Measurements from ENCODE around the gene KLHL30. TPM values are rescaled to one million over a fixed set of nuclear protein-coding genes. Genes with fewer than 3 reads are reported as not detected.

KLHL30 gene
- total RNA-seq, 2 donors from 2014 or later, result 15.8 to 16.6 TPM

DNA sequence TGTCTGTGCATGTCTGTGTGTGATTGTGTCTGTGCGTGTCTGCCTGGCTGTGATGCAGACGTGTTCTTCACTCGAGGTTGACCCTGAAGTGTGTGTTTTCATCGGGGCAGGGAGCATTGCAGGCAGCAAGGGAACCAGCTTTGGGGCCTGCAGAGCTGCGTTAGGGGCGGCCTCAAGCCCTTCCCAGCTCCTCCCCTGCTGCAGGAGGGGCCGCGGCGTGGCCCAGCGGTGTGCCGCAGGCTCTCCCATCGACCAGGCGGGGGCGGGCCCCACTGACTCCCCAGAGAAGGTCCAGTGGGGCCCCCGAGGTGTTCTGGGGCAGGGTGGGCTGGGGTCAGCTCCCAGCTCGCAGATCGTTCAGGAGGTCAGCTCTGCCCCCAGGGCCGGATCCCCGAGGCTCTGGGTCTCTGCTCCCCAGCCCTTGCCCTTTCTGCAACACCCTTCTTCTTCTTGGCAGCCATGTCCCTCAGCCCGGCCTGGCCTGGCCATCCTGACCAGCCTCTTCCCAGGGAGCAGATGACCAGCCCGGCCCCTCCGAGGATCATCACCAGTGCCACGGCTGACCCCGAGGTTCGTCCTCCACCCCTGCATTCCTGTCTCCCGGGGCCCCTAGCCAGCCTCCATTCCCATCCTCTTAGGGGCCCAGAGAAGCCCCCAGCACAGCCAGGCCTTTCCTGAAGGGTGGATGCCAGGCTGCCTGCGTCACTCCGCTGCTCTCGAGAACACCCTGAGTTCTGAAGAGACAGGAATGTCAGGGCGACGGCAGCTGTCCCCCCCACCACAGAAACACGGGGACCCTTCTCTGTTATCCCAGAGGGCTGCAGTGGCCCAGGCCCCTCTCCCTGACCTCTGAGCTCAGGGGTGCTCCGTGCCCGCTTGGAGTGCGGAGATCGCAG, 11.1 kb upstream of the KLHL30 start:
- intact Hi-C loops (cut with DNase I), result no loop called here
- peak; percentile 84 to 91 for ATAC-seq
- DNase-seq, result peak; percentile 29

DNA sequence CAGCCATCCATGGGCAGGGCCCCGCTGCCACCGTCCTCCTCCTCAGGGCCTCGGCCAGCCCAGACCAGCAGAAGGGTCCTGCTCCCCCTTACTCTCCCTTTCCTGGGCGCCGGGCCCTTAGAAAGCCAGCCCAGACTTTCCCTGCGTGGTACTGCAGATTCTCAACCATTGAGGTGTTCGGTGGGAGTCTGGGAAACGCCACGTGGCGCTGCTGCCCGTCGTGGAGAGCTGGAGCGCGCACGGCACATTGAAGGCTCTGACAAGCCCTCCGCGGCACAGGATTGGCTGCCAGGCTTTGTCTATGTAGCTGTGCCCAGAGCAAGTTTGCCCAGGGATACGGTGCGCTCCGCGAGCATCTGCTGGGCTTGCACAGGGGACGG, 10.4 kb upstream of the KLHL30 start:
- intact Hi-C loops (cut with DNase I), result no loop called here
- peak; percentile 12 for DNase-seq
- no peak for ATAC-seq

DNA sequence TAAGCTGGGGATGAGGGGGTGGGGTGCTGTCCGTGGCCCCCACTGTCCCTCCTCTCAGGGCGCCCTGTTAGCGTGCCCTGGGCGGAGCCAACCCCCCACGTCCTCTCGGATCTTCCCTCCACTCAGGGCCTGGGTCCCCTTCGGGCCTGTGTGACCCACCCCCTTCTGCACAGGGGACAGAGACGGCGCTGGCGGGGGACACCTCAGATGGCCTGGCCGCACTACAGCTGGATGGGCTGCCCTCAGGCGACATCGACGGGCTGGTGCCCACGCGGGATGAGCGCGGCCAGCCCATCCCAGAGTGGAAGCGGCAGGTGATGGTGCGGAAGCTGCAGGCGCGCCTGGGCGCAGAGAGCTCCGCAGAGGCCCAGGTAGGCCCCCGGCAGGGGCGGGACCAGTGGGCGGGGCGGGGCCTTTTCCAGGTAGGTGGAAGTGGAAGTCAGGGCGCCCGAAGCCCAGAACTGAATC, 9.9 kb upstream of the KLHL30 start:
- ATAC-seq, result no peak
- peak; percentile 10 for DNase-seq
- intact Hi-C loops (cut with DNase I), result no loop called here

DNA sequence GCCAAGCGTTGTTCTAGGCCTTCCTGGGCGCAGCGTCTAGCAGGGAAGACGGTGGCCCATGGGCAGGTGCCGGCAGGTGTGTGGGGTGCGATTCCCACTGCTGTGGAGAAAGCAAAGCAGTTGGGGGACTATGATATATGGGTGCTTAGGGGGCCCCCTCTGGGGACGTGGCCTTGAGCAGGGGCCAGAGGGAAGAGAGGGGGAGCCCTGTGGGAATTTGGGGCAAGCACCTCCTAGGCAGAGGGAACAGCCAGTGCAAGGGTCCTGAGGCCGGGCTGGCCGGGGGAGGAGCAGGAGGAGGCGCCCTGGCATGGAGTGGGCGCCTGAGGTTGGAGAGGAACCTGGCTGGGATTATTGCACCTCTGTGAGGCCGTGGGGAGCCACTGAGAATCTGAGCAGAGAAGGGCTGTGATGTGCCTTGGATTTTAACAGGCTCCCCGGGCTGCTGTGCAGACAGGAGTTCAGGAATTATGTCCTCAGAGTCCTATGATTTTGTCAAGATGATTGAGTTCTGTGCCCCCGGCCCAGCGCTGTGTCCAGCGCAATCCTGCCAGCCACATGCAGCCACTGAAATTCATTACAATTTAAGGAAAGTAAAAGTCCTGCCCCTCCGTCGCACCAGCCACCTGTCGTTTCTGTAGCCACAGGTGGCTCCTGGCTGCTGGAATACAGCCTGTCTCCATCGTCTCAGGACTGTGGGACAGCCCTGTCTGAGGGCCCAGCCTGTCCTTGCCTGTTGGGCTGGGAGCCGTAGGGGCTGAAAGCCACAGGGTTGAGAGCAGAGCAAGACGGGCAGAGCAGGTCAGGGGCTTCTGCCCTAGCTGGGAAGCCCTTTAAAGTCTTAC, 9.1 kb upstream of the KLHL30 start:
- intact Hi-C loops (cut with DNase I), result no loop called here
- ATAC-seq (no peak), DNase-seq (peak; percentile 7)

DNA sequence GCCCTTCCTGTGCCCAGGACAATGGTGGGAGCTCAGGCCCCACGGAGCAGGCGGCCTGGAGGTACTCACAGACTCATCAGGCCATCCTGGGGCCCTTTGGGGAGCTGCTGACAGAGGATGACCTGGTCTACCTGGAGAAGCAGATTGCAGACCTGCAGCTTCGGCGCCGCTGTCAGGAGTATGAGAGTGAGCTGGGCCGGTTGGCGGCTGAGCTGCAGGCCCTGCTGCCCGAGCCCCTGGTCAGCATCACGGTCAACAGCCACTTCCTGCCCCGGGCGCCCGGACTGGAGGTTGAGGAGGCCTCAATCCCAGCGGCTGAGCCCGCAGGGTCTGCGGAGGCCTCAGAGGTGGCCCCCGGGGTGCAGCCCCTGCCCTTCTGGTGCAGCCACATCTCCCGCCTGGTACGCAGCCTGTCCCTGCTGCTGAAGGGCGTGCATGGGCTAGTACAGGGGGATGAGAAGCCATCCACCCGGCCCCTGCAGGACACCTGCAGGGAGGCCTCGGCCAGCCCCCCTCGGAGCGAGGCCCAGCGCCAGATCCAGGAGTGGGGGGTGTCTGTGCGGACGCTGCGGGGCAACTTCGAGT, 8.3 kb upstream of the KLHL30 start:
- DNase-seq (peak; percentile 15), ATAC-seq (no peak)
- intact Hi-C loops (cut with DNase I), result no loop called here

DNA sequence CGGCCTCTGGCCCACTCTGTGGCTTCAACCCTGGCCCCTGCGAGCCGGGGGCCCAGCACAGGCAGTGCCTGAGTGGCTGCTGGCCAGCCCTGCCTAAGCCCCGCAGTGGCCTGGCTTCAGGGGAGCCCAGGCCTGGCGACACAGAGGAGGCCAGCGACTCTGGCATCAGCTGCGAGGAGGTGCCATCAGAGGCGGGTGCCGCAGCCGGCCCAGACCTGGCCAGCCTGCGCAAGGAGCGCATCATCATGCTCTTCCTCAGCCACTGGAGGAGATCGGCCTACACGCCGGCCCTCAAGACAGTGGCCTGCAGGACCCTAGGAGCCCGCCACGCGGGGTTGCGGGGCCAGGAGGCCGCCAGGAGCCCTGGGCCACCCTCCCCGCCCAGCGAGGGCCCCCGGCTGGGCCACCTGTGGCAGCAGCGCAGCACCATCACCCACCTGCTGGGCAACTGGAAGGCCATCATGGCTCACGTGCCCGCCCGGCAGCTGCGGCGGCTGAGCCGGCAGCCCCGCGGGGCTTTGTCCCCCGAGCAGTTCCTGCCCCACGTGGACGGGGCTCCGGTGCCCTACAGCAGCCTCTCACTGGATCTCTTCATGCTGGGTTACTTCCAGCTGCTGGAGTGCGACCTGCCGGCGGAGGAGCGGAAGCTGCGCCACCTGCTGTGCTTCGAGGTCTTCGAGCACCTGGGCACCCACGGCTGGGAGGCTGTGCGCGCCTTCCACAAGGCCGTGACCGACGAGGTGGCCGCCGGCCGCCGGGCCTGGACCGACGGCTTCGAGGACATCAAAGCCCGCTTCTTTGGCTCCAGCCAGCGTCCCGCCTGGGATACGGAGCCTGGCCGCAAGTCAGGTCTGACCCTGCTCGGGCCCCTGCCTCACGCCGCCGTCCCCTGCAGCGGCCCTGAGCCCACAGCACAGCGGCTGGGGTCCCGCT, 7.5 kb upstream of the KLHL30 start:
- ATAC-seq (no peak), DNase-seq (peak; percentile 17)
- intact Hi-C loops (cut with DNase I), result no loop called here

DNA sequence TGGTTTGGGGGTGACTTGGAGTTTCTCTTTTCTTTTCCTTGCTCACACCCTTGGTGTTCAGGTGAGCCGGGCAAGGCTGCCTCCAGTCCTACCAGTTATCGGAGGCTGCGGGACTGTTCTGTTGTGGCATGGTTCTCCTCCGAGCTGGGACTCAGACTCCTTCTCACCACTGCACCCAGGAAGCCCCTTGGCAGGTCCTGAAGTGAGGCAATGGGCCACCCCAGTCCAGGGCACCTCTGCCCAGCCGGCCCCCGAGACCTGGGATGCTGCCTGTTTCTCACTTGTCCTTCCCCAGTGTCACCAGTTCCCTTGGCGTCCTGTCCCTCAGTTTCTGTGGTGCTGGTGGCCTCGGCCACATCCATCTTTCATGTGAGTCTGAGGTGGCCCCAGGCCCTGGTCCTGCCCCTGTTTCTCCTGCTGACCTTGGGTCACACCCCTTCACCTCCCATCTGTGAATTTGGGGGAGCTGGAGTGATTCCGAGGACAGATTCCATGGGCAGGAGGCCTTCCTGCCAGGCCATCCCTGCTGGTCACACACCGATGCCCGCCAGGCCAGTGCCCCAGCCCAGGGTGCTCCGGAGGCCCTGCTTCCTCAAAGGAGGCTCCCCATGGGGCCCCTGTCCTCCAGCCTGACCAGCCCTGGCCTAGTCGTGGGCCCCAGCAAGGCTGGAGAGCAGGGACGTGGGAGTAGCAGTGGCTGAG, 6.6 kb upstream of the KLHL30 start:
- intact Hi-C loops (cut with DNase I), result no loop called here
- DNase-seq (peak; percentile 17), ATAC-seq (no peak)

DNA sequence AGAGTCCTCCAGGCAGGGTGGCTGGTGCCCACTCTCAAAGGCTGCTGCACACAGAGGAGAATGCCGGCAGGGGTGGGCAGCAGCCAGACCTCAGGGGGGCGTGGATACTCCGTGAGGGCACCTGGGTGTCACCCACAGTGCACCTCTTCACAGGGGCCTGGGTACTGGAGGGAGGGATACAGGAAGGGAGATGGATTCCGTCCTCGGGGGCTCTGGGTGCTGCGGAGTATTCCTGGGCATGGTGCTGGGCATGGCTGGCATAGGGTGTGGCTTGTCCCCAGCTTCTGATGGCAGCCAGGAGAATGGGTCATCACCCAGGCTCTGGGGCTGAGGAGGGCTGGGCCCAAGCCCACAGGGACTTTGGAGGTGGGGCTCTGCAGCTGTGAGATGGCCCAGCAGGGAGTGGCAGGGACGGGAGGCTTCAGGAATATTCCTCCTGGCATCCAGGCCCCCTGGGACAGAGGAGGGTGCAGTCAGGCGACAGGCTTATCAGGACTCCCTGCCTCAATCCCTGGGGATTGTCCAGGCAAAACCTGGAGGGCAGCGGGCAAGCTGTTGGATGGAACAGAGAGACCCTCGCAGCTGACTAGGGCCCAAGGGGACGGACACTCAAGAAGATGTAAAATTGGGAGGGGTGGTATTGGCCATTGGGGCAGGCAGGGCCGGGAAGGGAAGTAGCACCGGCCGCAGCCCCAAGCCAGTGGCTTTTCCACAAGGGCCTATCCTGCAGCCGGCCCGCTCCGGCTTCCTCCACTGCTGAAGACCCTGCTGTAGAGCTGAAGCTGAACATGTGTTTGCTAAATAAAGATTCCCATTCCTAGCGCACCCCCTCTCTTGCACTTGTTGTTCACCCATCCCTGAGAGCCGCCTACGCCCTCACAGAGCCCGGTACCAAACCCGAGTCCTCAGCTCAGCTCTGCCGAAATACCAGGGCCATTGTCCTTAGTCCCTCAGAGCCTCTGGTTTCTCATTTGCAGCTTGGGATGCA, 5.7 kb upstream of the KLHL30 start:
- DNase-seq, result peak; percentile 13
- intact Hi-C loops (cut with DNase I), result no loop called here
- ATAC-seq, result no peak

DNA sequence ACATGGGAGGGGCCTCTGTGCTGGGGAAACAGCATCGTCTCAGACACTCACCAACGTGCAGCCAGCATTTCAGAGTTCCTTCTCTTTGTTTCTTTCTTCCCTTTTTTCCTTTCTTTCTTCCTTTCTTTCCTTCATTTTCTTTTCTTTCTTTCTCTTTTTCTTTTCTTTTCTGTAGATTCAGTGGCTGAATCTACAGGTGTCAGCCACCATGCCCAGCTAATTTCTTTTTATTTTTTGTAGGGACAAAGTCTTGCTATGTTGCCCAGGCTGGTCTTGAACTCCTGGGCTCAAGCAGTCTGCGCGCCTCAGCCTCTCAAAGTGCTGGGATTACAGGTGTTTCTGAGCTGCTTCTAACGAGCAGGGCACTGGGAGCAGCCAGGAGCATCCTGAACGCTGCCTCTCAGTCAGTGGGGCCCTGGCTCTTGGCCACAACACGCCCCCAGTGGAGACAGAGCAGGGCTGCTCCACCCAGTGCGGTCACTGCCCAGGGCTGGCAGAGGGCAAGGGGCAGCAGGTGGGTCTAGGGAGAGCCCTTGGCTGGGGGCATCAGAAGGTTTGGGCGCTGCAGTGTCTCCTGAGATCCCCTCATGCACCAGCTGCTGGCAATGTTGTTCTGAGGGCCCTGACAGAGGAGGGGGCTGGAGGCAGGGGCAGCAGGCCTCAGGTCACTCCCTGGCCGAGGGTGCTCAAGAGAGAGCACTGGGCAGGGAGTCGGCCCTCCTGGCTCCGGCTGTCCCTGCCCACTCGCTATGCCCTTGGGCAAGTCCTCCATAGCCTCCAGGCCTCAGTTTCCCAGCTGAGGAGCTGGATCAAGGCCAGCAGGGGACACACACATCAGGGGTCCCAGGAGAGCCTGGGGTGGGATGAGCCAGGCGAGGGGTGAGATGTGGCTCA, 4.7 kb upstream of the KLHL30 start:
- intact Hi-C loops (cut with DNase I), result no loop called here
- no peak for ATAC-seq
- peak; percentile 19 for DNase-seq

DNA sequence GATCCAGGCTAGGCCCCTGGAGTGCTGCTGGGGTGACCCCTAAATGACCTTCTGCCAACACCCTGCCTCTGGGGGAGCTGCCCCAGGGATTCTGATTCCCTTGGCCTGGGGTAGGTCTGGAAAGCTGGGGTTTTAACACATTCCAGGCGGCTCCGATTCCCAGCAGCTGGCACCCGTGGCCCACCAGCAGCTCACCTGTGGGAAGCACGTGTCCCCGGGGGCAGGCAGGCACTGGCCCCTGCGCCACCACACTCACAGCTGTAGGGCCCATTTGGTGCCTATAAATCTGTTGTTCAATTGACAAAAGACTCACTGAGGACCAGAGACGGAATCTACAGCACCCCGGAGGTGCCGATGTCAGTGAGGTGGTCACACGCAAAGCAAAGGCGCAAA, 4.1 kb upstream of the KLHL30 start:
- no peak for ATAC-seq
- no peak for DNase-seq
- intact Hi-C loops (cut with DNase I), result no loop called here

DNA sequence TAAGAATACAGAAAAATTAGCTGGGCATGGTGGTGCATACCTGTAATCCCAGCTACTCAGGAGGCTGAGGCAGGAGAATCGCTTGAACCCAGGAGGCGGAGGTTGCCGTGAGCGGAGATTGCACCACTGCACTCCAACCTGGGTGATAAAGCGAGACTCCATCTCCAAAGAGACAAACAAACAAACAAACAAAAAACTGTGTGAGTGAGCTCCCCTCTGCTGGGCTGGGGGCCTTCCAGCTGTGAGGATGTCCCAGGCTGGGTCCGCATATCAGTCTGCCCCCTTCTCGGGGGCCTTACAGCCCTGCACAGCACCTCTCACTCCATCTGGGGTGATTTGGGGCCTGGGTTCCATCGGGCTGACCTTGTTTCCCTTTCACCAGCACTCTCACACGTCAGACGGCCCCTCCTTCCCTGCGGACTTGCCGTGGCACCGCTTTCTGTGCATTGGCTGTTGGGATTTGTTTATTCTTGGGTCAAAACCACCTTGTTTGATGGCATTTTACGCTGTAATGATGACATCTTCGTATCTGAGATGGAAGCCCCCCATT, 2.8 kb upstream of the KLHL30 start:
- DNase-seq (no peak), ATAC-seq (no peak)
- intact Hi-C loops (cut with DNase I), result loop anchor here in 1 of 2 donors (5.0 kb wide), 1 partner anchor 278 kb away; the partner anchor contains the start of gene RAMP1

DNA sequence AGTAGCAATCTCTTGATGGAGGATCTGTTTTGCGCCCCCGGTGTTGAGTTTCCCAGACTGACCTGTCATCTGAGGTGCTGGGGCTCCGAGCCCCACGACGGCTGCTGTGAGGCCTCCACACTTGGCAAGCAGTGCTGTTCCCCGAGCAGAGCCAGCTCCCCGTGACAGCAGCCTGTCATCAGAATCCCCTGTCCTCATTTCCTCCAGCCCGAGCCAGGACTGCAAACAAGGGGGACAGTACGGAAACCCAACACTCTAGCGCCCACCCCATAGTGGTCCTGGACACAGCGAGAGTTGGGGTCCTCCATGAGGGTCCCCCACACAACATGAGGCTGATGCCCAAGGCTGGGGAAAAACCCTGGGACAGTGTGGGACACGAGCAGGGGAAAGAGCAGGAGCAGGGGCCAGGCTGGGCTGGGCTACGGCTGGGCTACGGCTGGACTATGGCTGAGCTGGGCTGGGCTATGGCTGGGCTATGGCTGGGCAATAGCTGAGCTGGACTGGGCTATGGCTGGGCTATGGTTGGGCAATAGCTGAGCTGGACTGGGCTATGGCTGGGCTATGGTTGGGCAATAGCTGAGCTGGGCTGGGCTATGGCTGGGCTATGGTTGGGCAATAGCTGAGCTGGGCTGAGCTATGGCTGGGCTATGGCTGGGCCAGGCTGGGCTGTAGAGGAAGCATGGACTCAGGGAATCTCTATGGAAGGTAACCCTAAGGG, 1.5 kb upstream of the KLHL30 start:
- intact Hi-C loops (cut with DNase I), result loop anchor here in 1 of 2 donors (5.0 kb wide), 1 partner anchor 280 kb away; the partner anchor contains the start of gene RAMP1
- peak; percentile 62 for DNase-seq

DNA sequence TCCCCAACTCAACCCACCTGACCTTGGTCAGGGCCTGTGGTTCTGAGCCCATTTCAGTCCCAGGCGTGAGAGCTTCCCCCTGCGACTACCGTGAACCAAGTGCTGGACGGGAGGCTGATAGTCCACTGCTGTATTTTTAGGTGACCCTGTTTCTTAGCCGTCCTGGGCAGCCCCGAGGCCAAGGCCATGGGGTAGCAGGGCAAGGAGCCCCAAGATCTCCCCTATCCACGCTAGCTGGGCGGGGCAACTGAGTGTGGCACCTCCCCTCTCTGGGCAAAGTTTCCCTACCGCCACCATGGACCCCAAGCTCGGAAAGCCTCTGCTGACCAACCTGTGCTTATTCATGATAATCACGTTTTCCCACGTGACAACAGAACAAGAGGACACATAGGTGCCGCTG, 583 bp upstream of the KLHL30 start:
- no peak for DNase-seq
- no peak for ATAC-seq
- intact Hi-C loops (cut with DNase I), result loop anchor here in 1 of 2 donors (5.0 kb wide), 1 partner anchor 281 kb away; the partner anchor contains the start of gene RAMP1

More for the DNA sequence above, 1.5 kb upstream of the KLHL30 start:
- ATAC-seq, result peak; percentile 13 to 29

DNA sequence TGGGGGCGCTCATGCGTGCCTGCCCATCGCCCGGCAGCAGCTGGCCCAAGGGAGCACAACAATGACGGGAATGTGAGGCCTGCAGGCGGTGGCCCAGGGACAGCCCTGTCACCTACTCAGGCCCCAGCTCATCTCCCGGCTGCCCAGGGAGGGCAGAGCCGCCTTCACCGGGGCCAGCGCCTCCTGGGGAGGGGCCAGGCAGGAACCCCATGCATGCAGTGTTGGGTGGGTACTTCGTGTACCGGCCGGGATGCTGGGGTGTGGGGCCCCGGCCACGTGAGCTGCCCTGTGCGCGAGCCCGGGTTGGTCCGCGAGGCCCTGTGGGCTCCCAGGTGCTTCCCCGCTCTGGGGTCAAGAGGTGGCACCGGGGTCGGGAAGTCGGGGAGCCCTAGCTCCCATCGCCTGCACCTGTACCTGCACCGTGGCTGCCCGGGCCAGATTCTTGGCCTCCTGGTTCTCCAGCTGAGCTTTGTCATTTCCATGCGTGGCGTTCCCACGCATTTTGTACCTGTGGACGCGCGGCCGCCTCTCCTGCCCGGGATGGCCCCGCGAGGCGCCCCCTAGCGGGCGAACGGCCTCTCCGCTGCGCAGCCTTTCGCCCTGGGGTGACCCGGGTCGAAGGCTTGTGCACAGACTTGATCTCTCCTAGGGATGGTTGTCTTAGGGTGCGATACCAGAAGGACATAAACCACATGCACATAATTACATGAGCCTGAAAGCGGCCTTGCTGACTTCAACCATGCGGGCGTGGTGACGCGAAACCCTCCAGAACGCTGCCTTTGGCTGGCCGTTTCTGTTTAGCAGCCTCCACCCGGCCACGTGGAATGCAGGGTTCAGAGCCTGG, 950 bp downstream of the KLHL30 start:
- intact Hi-C loops (cut with DNase I), result loop anchor here in 1 of 2 donors (5.0 kb wide), 1 partner anchor 282 kb away; the partner anchor contains the start of gene RAMP1
- peak; percentile 57 for DNase-seq
- peak; percentile 55 to 56 for ATAC-seq

All from left cardiac atrium (tissue), 4 donors.